DMS114 treated with DMSO at 0.1 percent for 48 hours (cell line): ENCODE data around the gene HOXC9.

Source experiments
- DNase-seq: peaks from one replicate; lab custom pipeline; 2025; ENCODE audit not compliant: unreplicated experiment; lab: John Stamatoyannopoulos, UW

Gene HOXC9

DNA sequence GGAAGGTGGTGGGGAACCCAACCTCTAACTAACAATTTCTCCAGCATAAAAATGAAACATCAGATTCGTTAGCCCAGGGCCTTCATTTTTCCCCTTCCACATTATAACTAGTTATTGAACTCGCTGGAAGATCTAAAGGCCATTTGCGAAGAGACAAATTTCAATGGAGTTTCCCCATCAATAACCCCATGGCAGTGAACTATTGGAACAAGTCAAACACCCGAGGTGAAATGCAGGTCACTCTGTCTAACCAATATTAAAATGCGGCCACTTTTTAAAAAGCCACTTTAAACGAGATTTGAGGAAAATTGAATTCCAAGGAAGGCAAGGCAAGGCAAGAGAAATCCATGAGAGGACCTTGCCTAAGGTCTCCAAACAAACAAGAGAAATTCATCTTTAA, 49.1 kb downstream of the HOXC9 start:
- no peak for DNase-seq

GRCh38 chr12:54050482-54050810, 50.5 kb downstream of the HOXC9 start:
- no peak for DNase-seq

DNA sequence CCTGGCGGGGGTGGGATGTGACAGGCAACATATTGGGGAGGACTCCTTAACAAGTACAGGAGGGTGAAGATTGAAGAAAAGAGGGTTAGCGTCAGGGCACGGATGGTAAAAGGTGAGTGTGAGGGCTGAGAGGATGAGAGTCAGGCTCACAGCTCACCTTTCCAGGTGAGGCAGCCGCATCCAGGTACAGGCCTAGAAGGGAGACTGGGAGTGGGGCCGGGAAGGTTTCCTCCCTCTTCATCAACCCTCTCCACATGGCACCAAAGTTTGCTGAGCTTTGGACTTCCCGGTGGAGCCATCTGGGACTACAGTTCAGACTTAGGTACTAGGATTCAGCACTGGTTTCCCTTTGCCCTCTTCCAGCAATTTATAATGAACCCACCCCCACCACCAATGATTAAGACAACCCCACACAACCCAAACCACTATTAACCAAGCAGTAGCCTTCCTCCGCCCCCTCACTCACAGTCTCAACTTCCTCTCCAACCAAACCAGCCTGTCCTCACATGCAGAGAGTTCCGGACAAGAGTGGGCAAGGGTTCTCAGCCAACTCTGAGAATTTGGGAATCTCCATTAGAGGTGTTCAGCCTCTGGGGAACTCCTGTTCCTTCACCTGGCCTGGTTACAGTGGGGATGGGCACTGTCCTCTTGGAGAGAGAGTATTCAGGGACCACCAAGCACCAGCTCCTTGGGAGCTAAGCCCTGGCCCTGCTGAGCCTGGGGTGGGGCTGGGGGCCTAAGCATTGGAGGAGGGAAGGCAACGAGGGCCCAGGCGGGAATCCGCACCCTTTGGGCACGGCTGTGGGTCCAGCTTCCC, 51.3 kb downstream of the HOXC9 start:
- DNase-seq = no peak

DNA sequence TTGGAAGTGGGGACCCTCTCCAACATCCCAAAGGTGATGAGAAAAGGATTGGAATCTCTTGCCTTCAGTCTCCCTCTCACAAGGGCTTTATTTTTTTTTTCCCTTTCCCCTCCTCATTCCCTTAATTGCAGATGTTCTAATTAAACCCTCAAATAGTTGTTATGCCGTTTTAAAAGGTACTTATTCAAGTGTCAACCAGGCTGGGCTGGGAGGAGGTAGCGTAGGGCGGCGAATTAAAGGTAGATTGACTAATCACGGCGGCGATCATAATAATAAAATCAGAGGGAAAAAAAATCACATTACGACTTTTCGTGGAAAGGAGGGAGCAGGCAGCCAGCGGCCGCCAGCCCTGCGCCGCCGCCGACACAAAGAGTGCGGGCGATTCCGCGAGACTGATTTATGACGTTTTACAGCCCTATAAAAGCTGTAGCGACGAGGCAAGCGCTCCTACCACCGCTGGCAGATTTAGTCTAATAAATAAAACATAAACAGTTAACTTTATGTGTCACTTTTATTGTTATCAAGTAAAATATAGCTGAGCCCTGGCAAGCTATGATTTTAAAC, 52.0 kb downstream of the HOXC9 start:
- no peak for DNase-seq

GRCh38 chr12:54052438-54053002, 52.6 kb downstream of the HOXC9 start:
- DNase-seq = no peak
